HepG2 (cell line): ENCODE measurements around the gene DDX53. TPM values are rescaled to one million over a fixed set of nuclear protein-coding genes. Genes with fewer than 3 reads are reported as not detected.

Source experiments
- ATAC-seq: fragments of 200-7000 bp; cut with Tn5 transposase; 3 replicates; pipeline ENCODE4 v1.9.1; 2020; ENCODE audit warnings: mild to moderate bottlenecking, moderate library complexity
- BruUV-seq: library from RNA; stranded (reverse); fragments of 400-500 nt; replicated peaks from 2 replicates; lab custom pipeline; 2021; lab: Mats Ljungman, UMichigan
- CTCF ChIA-PET: fragments of 300-600 bp; formaldehyde crosslinking; extraction: SDS; loops from one replicate; lab custom pipeline; 2021; ENCODE audit warnings: low total read pairs, inconsistent platforms, low intra/inter-chr PET ratio; lab: Yijun Ruan, JAX
- POLR2A ChIA-PET: fragments of 350-600 bp; sonication (Branson Sonifier 250); formaldehyde crosslinking; loops from one replicate; lab custom pipeline; 2020; ENCODE audit warnings: antibody characterized with exemption, inconsistent platforms; lab: Yijun Ruan, JAX
- DNase-seq: peaks from one replicate; pipeline ENCODE4 v3.0.0-alpha.2; 2015; ENCODE audit warnings: low spot score
- FAIRE-seq: peaks from 3 replicates; lab custom pipeline; 2011; peaks lifted over from hg19 to GRCh38; lab: Jason Lieb, UNC
- H2AFZ ChIP-seq: one replicate; pipeline ENCODE4 v1.6.1; 2011; ENCODE audit warnings: low read length, inconsistent platforms
- H3K27ac ChIP-seq: fragments of 300-600 bp; 3 replicates; pipeline ENCODE4 v1.8.0; 2011; ENCODE audit warnings: mixed run types, mild to moderate bottlenecking, mixed read lengths, low read length, inconsistent platforms; ENCODE audit not compliant: insufficient read depth; ENCODE audit errors: extremely low read length
- H3K27me3 ChIP-seq, 2 experiments: fragments of 200-600 bp in 1 of 2; 2 replicates in 1 of 2; 3 replicates in 1 of 2; pipeline versions ENCODE4 v1.6.0 to v1.8.0; 2011; ENCODE audit warnings: low read length in 2 of 2, mild to moderate bottlenecking in 2 of 2, moderate library complexity in 2 of 2, inconsistent platforms in 1 of 2; ENCODE audit not compliant: insufficient read depth in 2 of 2, control insufficient read depth in 1 of 2
- H3K36me3 ChIP-seq, 2 experiments: fragments of 200-600 bp in 1 of 2; replicated peaks in 1 of 2; 2 replicates in 1 of 2; 3 replicates in 1 of 2; pipeline versions ENCODE4 v1.5.1 to v1.8.0; 2011; ENCODE audit warnings: low read length in 2 of 2, inconsistent platforms in 1 of 2; ENCODE audit not compliant: insufficient read depth in 2 of 2, control insufficient read depth in 1 of 2
- H3K4me1 ChIP-seq: 2 replicates; pipeline ENCODE4 v1.5.1; 2012; ENCODE audit warnings: low read length, inconsistent platforms; ENCODE audit not compliant: insufficient read depth
- H3K4me2 ChIP-seq: 2 replicates; pipeline ENCODE4 v1.6.0; 2011; ENCODE audit warnings: low read depth, low read length, inconsistent platforms
- H3K4me3 ChIP-seq, 3 experiments: fragments of 200-600 bp in 1 of 3; sonication (generic), shearing (Covaris generic) in 1 of 3; replicated peaks in 1 of 3; 2 replicates each; pipeline ENCODE4 v1.5.1; 2011 to 2016; ENCODE audit warnings: low read length in 3 of 3, inconsistent platforms in 2 of 3, low read depth in 2 of 3, mild to moderate bottlenecking in 2 of 3, control low read depth in 1 of 3, mixed read lengths in 1 of 3; ENCODE audit not compliant: insufficient read depth in 1 of 3
- H3K79me2 ChIP-seq: one replicate; pipeline ENCODE4 v1.6.1; 2011; ENCODE audit warnings: low read length, inconsistent platforms; ENCODE audit not compliant: insufficient read depth
- H3K9ac ChIP-seq: 2 replicates; pipeline ENCODE4 v1.6.0; 2011; ENCODE audit warnings: mild to moderate bottlenecking, low read depth, low read length, inconsistent platforms; ENCODE audit not compliant: insufficient read depth
- H3K9me3 ChIP-seq: 2 replicates; pipeline ENCODE4 v1.5.1; 2012; ENCODE audit warnings: mild to moderate bottlenecking, low read length
- H4K20me1 ChIP-seq: 2 replicates; pipeline ENCODE4 v1.6.0; 2011; ENCODE audit warnings: inconsistent platforms, mild to moderate bottlenecking, low read length, moderate library complexity; ENCODE audit not compliant: insufficient read depth
- BRCA1 ChIP-seq: sonication (generic); formaldehyde crosslinking; IDR thresholded peaks from 2 replicates; pipeline ENCODE4 v1.4.0; 2020; ENCODE audit warnings: missing genetic modification reagents
- CREB1 ChIP-seq, 2 experiments: fragments of 450-650 bp in 1 of 2; IDR thresholded peaks; 2 replicates each; pipeline ENCODE4 v1.6.1; 2016 to 2017; ENCODE audit warnings: control low read depth in 1 of 2, mild to moderate bottlenecking in 1 of 2, missing compliant biosample characterization in 1 of 2, missing genetic modification characterization in 1 of 2
- EEA1 ChIP-seq: sonication (generic); formaldehyde crosslinking; IDR thresholded peaks from 2 replicates; pipeline ENCODE4 v1.5.1; 2020; ENCODE audit warnings: mild to moderate bottlenecking, missing genetic modification reagents, borderline replicate concordance
- IRF2 ChIP-seq: IDR thresholded peaks from 2 replicates; pipeline ENCODE4 v1.6.1; 2018; ENCODE audit warnings: missing genetic modification reagents, missing compliant biosample characterization
- SMC3 ChIP-seq: IDR thresholded peaks from 2 replicates; pipeline ENCODE4 v1.6.1; 2011; ENCODE audit warnings: low read length, improper control_type of control experiment
- STAT6 ChIP-seq: sonication (generic); formaldehyde crosslinking; IDR thresholded peaks from 2 replicates; pipeline ENCODE4 v1.4.0; 2020; ENCODE audit warnings: missing genetic modification reagents, mild to moderate bottlenecking, borderline replicate concordance
- YY1 ChIP-seq: IDR thresholded peaks from 2 replicates; pipeline ENCODE4 v1.6.1; 2011; ENCODE audit warnings: low read length, low read depth, moderate library complexity, mild to moderate bottlenecking; ENCODE audit not compliant: insufficient read depth, insufficient replicate concordance
- ZMYM3 ChIP-seq: sonication (generic); formaldehyde crosslinking; IDR thresholded peaks from 2 replicates; pipeline ENCODE4 v1.5.1; 2020; ENCODE audit warnings: mild to moderate bottlenecking, missing genetic modification reagents
- WGBS: methylation state at CpG from one replicate; pipeline ENCODE4 v1.1.6; 2017; ENCODE audit warnings: low lambda C conversion rate; 5-methylcytosine and 5-hydroxymethylcytosine counted together
- in situ Hi-C: cut with HindIII; loops from 2 replicates; pipeline ENCODE4 v1.10.0; 2017; ENCODE audit warnings: low pct_unique_long_range_greater_than_20kb; ENCODE audit not compliant: extremely low pct_ligation_motif_present
- intact Hi-C: fragments of 100-400 bp; cut with micrococcal nuclease; formaldehyde crosslinking; loops from one replicate; pipeline ENCODE4 v1.10.0; 2022; ENCODE audit not compliant: unreplicated experiment
- polyA plus RNA-seq, 8 experiments: library from polyadenylated mRNA; depleted of rRNA in 3 of 8; stranded (reverse) in 7 of 8; unstranded in 1 of 8; fragments of >200 nt; fragmentation: Illumina TruSeq in 4 of 8; extraction: Trizol in 4 of 8; gene quantifications; 2 replicates each; pipeline versions ENCODE4 v1.2.1 to v1.2.3, GENCODE V29; 2011 to 2016; ENCODE audit warnings: low read depth in 4 of 8, missing spikeins in 1 of 8, mixed read lengths in 1 of 8; ENCODE audit not compliant: insufficient read depth in 1 of 8
- total RNA-seq, 5 experiments: library from RNA; depleted of rRNA; stranded (reverse); fragments of >200 nt; fragmentation: Illumina TruSeq; extraction: Trizol; gene quantifications; 2 replicates each; pipeline ENCODE4 v1.2.3, GENCODE V29; 2016; ENCODE audit warnings: low read depth in 1 of 5
- TF ChIP-seq, protein P1 (sequence below): sonication (generic); formaldehyde crosslinking; IDR thresholded peaks from 2 replicates; pipeline ENCODE4 v1.5.1; 2020; ENCODE audit warnings: mild to moderate bottlenecking, missing genetic modification reagents, moderate library complexity

The DDX53 gene
- total and polyA plus RNA-seq, 2 of the 13 experiments (the other 11 are each of a cell fraction or from before 2014, with no cell fraction given): not detected

DNA sequence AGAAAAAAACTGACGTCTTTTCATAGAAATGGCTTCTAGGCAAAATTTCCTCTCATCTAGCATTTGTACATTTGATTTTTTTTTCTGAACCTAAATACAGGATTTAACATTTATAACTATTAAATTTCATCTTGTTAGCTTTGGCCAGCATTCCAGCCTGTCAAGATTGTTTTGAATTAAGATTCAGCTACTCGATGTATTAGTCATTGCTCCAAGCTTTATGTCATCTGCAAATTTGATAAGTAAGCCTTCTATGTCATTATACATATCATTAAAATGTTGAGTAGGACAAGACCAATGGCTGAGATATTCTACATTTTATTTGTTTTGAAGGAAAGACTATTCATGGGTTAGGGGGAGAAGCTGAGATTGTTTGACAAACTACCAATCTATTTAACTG is 46.7 kb downstream of the DDX53 start:
- Histone ChIP-seq H3K79me2 (no peaks in the 10 kb centered on the region), H4K20me1 (no peaks in the 10 kb centered on the region), H3K4me3 (no peak overlapping the region), H3K4me2 (no peak overlapping the region), H3K9me3 (no peaks in the 10 kb centered on the region), H3K27me3 (no peaks in the 10 kb centered on the region), H3K27ac (no peak overlapping the region), H3K36me3 (no peaks in the 10 kb centered on the region), H2AFZ (no peak overlapping the region), H3K9ac (no peak overlapping the region), H3K4me1 (no peaks in the 10 kb centered on the region)
- intact Hi-C loops: no loop called here
- no TSS peak for BruUV-seq
- in situ Hi-C loops: no loop called here
- no peak for TF ChIP-seq CREB1 (IDR thresholded peaks at IDR 0.05)
- TF ChIP-seq CREB1 (CRISPR knock-in tag; IDR thresholded peaks at IDR 0.05): no peak
- no peak for TF ChIP-seq ZMYM3 (CRISPR knock-in tag)
- TF ChIP-seq BRCA1 (CRISPR knock-in tag): no peak
- no peak for TF ChIP-seq STAT6 (CRISPR knock-in tag)
- DNase-seq (no peak), FAIRE-seq (no peak), ATAC-seq (no peak)
- 3% methylated on average over 2 of the region's 2 CpGs for WGBS
- POLR2A ChIA-PET: no interaction called here
- CTCF ChIA-PET: no interaction called here

GRCh38 chrX:23048806-23049573 is 49.2 kb downstream of the DDX53 start:
- TF ChIP-seq CREB1 (IDR thresholded peaks at IDR 0.05) (0 out of 2 replicates have a peak, but pooled peaks have one; percentile 38), CREB1 (CRISPR knock-in tag; IDR thresholded peaks at IDR 0.05) (no peak), IRF2 (CRISPR knock-in tag) (no peak), SMC3 (no peak), EEA1 (CRISPR knock-in tag) (no peak), YY1 (no peak)
- TF ChIP-seq, protein P1, sequence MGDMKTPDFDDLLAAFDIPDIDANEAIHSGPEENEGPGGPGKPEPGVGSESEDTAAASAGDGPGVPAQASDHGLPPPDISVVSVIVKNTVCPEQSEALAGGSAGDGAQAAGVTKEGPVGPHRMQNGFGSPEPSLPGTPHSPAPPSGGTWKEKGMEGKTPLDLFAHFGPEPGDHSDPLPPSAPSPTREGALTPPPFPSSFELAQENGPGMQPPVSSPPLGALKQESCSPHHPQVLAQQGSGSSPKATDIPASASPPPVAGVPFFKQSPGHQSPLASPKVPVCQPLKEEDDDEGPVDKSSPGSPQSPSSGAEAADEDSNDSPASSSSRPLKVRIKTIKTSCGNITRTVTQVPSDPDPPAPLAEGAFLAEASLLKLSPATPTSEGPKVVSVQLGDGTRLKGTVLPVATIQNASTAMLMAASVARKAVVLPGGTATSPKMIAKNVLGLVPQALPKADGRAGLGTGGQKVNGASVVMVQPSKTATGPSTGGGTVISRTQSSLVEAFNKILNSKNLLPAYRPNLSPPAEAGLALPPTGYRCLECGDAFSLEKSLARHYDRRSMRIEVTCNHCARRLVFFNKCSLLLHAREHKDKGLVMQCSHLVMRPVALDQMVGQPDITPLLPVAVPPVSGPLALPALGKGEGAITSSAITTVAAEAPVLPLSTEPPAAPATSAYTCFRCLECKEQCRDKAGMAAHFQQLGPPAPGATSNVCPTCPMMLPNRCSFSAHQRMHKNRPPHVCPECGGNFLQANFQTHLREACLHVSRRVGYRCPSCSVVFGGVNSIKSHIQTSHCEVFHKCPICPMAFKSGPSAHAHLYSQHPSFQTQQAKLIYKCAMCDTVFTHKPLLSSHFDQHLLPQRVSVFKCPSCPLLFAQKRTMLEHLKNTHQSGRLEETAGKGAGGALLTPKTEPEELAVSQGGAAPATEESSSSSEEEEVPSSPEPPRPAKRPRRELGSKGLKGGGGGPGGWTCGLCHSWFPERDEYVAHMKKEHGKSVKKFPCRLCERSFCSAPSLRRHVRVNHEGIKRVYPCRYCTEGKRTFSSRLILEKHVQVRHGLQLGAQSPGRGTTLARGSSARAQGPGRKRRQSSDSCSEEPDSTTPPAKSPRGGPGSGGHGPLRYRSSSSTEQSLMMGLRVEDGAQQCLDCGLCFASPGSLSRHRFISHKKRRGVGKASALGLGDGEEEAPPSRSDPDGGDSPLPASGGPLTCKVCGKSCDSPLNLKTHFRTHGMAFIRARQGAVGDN (CRISPR knock-in tag): no peak
- CTCF ChIA-PET: no interaction called here
- WGBS: 4% methylated on average over 2 of the region's 2 CpGs
- Histone ChIP-seq H3K9ac (no peak overlapping the region), H3K27me3 (no peaks in the 10 kb centered on the region), H3K4me3 (no peak overlapping the region), H2AFZ (no peak overlapping the region), H3K4me2 (no peak overlapping the region), H3K4me1 (no peaks in the 10 kb centered on the region), H3K27ac (no peak overlapping the region), H3K79me2 (no peaks in the 10 kb centered on the region), H4K20me1 (no peaks in the 10 kb centered on the region), H3K36me3 (no peaks in the 10 kb centered on the region), H3K9me3 (no peaks in the 10 kb centered on the region)
- BruUV-seq: no TSS peak
- POLR2A ChIA-PET: no interaction called here
- intact Hi-C loops: no loop called here
- ATAC-seq (no peak), DNase-seq (no peak), FAIRE-seq (no peak)
- in situ Hi-C loops: no loop called here
